22Rv1 (cell line): ENCODE data around the gene SLC22A6.

ENCODE experiments used
- CTCF ChIP-seq: fragments of 450-650 bp; IDR thresholded peaks from 2 replicates; pipeline ENCODE4 v1.5.1; 2017; ENCODE audit warnings: mild to moderate bottlenecking
- ZFX ChIP-seq: fragments of 450-650 bp; IDR thresholded peaks from 2 replicates; pipeline ENCODE4 v1.6.1; 2017; ENCODE audit warnings: antibody characterized with exemption, borderline replicate concordance

- TF ChIP-seq CTCF (no peak), ZFX (no peak)
Measured at GRCh38 chr11:63001456-63001855, 16.7 kb upstream of the SLC22A6 start.
